ENCODE data around the gene SLCO3A1. TPM values are rescaled to one million over a fixed set of nuclear protein-coding genes. Genes with fewer than 3 reads are reported as not detected.

SLCO3A1 gene
- total and polyA plus RNA-seq, 4 donors: 1.6 to 3.6 (median 2.4) TPM

DNA sequence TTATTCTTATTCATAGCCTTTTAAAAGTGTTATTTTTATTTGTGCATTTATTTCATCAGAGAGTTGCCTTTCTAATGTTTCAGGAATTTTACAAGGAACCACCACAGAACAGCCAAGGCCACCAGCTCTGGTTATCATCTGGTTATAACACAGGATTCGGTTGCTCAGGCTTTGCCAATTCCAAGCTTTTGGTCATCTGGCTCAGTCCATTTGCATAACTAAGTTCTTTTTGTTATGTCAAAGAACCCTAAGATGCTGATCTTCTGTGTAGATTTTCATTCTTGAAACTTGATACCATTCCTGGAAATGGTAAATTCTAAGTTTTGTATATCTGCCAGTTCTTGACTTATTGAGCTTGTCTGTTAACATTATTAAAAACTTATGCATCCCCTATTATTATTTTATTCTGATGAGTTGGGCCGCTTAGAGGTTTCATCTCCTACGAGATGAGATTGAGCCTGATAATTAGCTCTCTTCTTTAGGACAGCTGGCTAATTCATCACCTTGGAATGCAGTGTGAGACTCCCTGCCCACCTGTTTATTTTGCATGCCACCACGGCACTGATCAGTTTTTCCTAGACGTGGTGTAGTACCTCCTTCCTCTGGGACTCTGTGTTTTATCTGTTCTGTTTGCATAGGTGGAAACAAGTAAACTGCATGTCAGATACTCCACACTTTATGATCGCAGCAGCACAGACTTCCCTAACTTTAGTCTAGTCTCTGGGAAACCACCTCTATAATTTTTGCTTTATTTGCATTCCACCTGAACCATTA lies 264.8 kb downstream of the SLCO3A1 start:
- H3K27ac ChIP-seq (ENCODE audit: low read depth in 1 of 2, low read length in 2 of 2): no peak overlapping the region
- DNase-seq (ENCODE audit: low spot score): no peak
- 66% methylated on average over 6 of the region's 6 CpGs for WGBS
- H3K9me3 ChIP-seq (ENCODE audit: control insufficient read depth in 4 of 4, low read length in 3 of 4): no peaks in the 10 kb centered on the region
- H3K27me3 ChIP-seq (ENCODE audit: control insufficient read depth in 4 of 4, insufficient read depth in 4 of 4, low read length in 3 of 4): no peaks in the 10 kb centered on the region
- no peak for TF ChIP-seq HNF4G (IDR thresholded peaks at IDR 0.05)
- TF ChIP-seq GABPA (IDR thresholded peaks at IDR 0.05 in 1 of 2, conservative IDR thresholded peaks at IDR 0.05 in 1 of 2): no peak
- no peak for TF ChIP-seq SP1 (IDR thresholded peaks at IDR 0.05)
- TF ChIP-seq RAD21 (IDR thresholded peaks at IDR 0.05): no peak
- TF ChIP-seq, protein P1, sequence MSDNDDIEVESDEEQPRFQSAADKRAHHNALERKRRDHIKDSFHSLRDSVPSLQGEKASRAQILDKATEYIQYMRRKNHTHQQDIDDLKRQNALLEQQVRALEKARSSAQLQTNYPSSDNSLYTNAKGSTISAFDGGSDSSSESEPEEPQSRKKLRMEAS (IDR thresholded peaks at IDR 0.05): no peak
- H3K36me3 ChIP-seq (ENCODE audit: control insufficient read depth in 4 of 4, insufficient read depth in 3 of 4, low read depth in 1 of 4, low read length in 3 of 4): no peaks in the 10 kb centered on the region
- H3K4me3 ChIP-seq (ENCODE audit: low read depth in 1 of 3, low read length in 3 of 3): no peak overlapping the region
- no peak overlapping the region for H3K9ac ChIP-seq (ENCODE audit: low read depth in 1 of 2, low read length in 2 of 2)
- peaks cover 0 to 27% (median 14%) of the 10 kb centered on the region in 4 donors for H3K4me1 ChIP-seq (ENCODE audit: control insufficient read depth in 4 of 4, insufficient read depth in 4 of 4, low read length in 3 of 4)

DNA sequence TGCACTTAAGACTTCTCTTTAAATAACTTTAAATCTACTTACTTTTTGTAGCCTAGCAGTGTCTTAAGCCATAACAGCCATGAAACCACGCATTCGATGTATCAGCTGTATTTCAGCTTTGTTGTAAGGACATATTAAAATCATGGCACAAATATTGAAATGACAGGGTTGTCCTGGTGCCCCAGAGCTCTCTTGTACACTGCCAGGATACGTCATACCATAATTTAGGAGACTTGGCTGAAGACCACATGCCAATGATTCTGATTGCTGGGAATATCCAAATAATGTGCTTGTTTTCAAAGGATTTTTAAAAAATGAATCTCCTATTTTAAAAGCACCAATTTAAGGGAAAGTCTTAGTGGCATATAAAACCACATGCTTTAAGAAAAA lies 265.4 kb downstream of the SLCO3A1 start:
- DNase-seq (ENCODE audit: low spot score): no peak
- Histone ChIP-seq H3K9ac (ENCODE audit: low read depth in 1 of 2, low read length in 2 of 2) (no peak overlapping the region), H3K36me3 (ENCODE audit: control insufficient read depth in 4 of 4, insufficient read depth in 3 of 4, low read depth in 1 of 4, low read length in 3 of 4) (no peaks in the 10 kb centered on the region), H3K27ac (ENCODE audit: low read depth in 1 of 2, low read length in 2 of 2) (no peak overlapping the region), H3K4me3 (ENCODE audit: low read depth in 1 of 3, low read length in 3 of 3) (no peak overlapping the region), H3K9me3 (ENCODE audit: control insufficient read depth in 4 of 4, low read length in 3 of 4) (no peaks in the 10 kb centered on the region), H3K27me3 (ENCODE audit: control insufficient read depth in 4 of 4, insufficient read depth in 4 of 4, low read length in 3 of 4) (no peaks in the 10 kb centered on the region), H3K4me1 (ENCODE audit: control insufficient read depth in 4 of 4, insufficient read depth in 4 of 4, low read length in 3 of 4) (peaks cover 0 to 27% (median 14%) of the 10 kb centered on the region in 4 donors)
- 88% methylated on average over 3 of the region's 3 CpGs for WGBS
- TF ChIP-seq JUND (IDR thresholded peaks at IDR 0.05) (no peak), NR2F2 (IDR thresholded peaks at IDR 0.05) (no peak), SP1 (IDR thresholded peaks at IDR 0.05) (no peak), RXRA (IDR thresholded peaks at IDR 0.05) (no peak), TAF1 (conservative IDR thresholded peaks at IDR 0.05) (no peak), GABPA (IDR thresholded peaks at IDR 0.05 in 1 of 2, conservative IDR thresholded peaks at IDR 0.05 in 1 of 2) (no peak), YY1 (IDR thresholded peaks at IDR 0.05) (no peak), EGR1 (IDR thresholded peaks at IDR 0.05; ENCODE audit: low read depth in 2 of 2) (no peak), FOXA2 (IDR thresholded peaks at IDR 0.05) (no peak), FOXA1 (IDR thresholded peaks at IDR 0.05) (no peak)
- TF ChIP-seq, protein P2, sequence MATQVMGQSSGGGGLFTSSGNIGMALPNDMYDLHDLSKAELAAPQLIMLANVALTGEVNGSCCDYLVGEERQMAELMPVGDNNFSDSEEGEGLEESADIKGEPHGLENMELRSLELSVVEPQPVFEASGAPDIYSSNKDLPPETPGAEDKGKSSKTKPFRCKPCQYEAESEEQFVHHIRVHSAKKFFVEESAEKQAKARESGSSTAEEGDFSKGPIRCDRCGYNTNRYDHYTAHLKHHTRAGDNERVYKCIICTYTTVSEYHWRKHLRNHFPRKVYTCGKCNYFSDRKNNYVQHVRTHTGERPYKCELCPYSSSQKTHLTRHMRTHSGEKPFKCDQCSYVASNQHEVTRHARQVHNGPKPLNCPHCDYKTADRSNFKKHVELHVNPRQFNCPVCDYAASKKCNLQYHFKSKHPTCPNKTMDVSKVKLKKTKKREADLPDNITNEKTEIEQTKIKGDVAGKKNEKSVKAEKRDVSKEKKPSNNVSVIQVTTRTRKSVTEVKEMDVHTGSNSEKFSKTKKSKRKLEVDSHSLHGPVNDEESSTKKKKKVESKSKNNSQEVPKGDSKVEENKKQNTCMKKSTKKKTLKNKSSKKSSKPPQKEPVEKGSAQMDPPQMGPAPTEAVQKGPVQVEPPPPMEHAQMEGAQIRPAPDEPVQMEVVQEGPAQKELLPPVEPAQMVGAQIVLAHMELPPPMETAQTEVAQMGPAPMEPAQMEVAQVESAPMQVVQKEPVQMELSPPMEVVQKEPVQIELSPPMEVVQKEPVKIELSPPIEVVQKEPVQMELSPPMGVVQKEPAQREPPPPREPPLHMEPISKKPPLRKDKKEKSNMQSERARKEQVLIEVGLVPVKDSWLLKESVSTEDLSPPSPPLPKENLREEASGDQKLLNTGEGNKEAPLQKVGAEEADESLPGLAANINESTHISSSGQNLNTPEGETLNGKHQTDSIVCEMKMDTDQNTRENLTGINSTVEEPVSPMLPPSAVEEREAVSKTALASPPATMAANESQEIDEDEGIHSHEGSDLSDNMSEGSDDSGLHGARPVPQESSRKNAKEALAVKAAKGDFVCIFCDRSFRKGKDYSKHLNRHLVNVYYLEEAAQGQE (IDR thresholded peaks at IDR 0.05): no peak
- TF ChIP-seq, protein P1 (IDR thresholded peaks at IDR 0.05): no peak
- TF ChIP-seq, protein P3, sequence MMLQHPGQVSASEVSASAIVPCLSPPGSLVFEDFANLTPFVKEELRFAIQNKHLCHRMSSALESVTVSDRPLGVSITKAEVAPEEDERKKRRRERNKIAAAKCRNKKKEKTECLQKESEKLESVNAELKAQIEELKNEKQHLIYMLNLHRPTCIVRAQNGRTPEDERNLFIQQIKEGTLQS (IDR thresholded peaks at IDR 0.05): no peak
- TF ChIP-seq, protein P4, sequence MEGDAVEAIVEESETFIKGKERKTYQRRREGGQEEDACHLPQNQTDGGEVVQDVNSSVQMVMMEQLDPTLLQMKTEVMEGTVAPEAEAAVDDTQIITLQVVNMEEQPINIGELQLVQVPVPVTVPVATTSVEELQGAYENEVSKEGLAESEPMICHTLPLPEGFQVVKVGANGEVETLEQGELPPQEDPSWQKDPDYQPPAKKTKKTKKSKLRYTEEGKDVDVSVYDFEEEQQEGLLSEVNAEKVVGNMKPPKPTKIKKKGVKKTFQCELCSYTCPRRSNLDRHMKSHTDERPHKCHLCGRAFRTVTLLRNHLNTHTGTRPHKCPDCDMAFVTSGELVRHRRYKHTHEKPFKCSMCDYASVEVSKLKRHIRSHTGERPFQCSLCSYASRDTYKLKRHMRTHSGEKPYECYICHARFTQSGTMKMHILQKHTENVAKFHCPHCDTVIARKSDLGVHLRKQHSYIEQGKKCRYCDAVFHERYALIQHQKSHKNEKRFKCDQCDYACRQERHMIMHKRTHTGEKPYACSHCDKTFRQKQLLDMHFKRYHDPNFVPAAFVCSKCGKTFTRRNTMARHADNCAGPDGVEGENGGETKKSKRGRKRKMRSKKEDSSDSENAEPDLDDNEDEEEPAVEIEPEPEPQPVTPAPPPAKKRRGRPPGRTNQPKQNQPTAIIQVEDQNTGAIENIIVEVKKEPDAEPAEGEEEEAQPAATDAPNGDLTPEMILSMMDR (IDR thresholded peaks at IDR 0.05; ENCODE audit: low read depth, low read length, missing input control): no peak
